Neural cell (in vitro differentiated cells): ENCODE measurements around the gene CEL. TPM values are rescaled to one million over a fixed set of nuclear protein-coding genes. Genes with fewer than 3 reads are reported as not detected.
"Not testable (repeated sequence)": the region's sequence is repeated elsewhere in the genome, so short reads cannot be mapped to it uniquely, and the experiment has no call there.

Source experiments
- H2AFZ ChIP-seq: fragments of 200-600, 300-800 bp; sonication (generic), shearing (Covaris generic); 2 replicates; pipeline ENCODE4 v1.6.0; 2014; ENCODE audit warnings: low read depth, mild to moderate bottlenecking, antibody characterized with exemption, low read length, moderate library complexity
- H3F3A ChIP-seq: fragments of 200-600 bp; shearing (Covaris generic); 2 replicates; pipeline ENCODE4 v1.6.1; 2016; ENCODE audit warnings: mild to moderate bottlenecking, moderate library complexity, mixed read lengths, antibody characterized with exemption, low read length; ENCODE audit not compliant: insufficient read depth, poor library complexity, severe bottlenecking
- H3K27ac ChIP-seq: fragments of 200-600, 300-800 bp; sonication (generic), shearing (Covaris generic); 2 replicates; pipeline ENCODE4 v1.5.1; 2014; ENCODE audit warnings: mild to moderate bottlenecking, low read length, moderate library complexity
- H3K27me3 ChIP-seq: fragments of 300-800, 200-600 bp; sonication (generic), shearing (Covaris generic); 2 replicates; pipeline ENCODE4 v1.6.0; 2014; ENCODE audit warnings: mild to moderate bottlenecking, low read depth, low read length, moderate library complexity; ENCODE audit not compliant: insufficient read depth
- H3K36me3 ChIP-seq: fragments of 300-800, 200-600 bp; sonication (generic), shearing (Covaris generic); 2 replicates; pipeline ENCODE4 v1.5.1; 2014; ENCODE audit warnings: mild to moderate bottlenecking, antibody characterized with exemption, low read length, moderate library complexity; ENCODE audit not compliant: insufficient read depth
- H3K4me2 ChIP-seq: fragments of 300-800, 200-600 bp; sonication (generic), shearing (Covaris generic); 2 replicates; pipeline ENCODE4 v1.6.0; 2014; ENCODE audit warnings: mild to moderate bottlenecking, low read length
- H3K4me3 ChIP-seq: fragments of 300-800, 200-600 bp; sonication (generic), shearing (Covaris generic); 2 replicates; pipeline ENCODE4 v1.5.1; 2014; ENCODE audit warnings: mild to moderate bottlenecking, low read length, moderate library complexity
- H3K79me2 ChIP-seq: fragments of 200-600 bp; shearing (Covaris generic); replicated peaks from 2 replicates; pipeline ENCODE4 v1.6.0; 2014; ENCODE audit warnings: mild to moderate bottlenecking, low read length, moderate library complexity; ENCODE audit not compliant: insufficient read depth
- H3K9ac ChIP-seq: fragments of 300-800, 200-600 bp; sonication (generic), shearing (Covaris generic); 2 replicates; pipeline ENCODE4 v1.6.1; 2016; ENCODE audit warnings: mild to moderate bottlenecking, low read length, mixed read lengths
- H3K9me2 ChIP-seq: fragments of 200-600 bp; shearing (Covaris generic); 2 replicates; pipeline ENCODE4 v1.6.1; 2016; ENCODE audit warnings: mild to moderate bottlenecking, low read length, mixed read lengths; ENCODE audit not compliant: insufficient read depth
- H3K9me3 ChIP-seq: fragments of 200-600, 300-800 bp; sonication (generic), shearing (Covaris generic); 2 replicates; pipeline ENCODE4 v1.6.1; 2016; ENCODE audit warnings: mild to moderate bottlenecking, mixed run types, low read length, moderate library complexity, mixed read lengths
- H4K20me1 ChIP-seq: fragments of 200-600 bp; shearing (Covaris generic); 2 replicates; pipeline ENCODE4 v1.6.1; 2016; ENCODE audit warnings: mild to moderate bottlenecking, mixed run types; ENCODE audit not compliant: insufficient read depth
- EP300 ChIP-seq: fragments of 450-650 bp; conservative IDR thresholded peaks from 2 replicates; pipeline ENCODE4 v1.6.1; 2014; ENCODE audit warnings: antibody characterized with exemption, mild to moderate bottlenecking, moderate library complexity; ENCODE audit not compliant: poor library complexity, severe bottlenecking
- EZH2 ChIP-seq: fragments of 200-600, 300-800 bp; shearing (Covaris generic), sonication (generic); IDR thresholded peaks from 2 replicates; pipeline ENCODE4 v1.6.1; 2014; ENCODE audit warnings: antibody characterized with exemption, low read length, borderline replicate concordance, mild to moderate bottlenecking; ENCODE audit not compliant: insufficient read depth, poor library complexity, severe bottlenecking
- MXI1 ChIP-seq: fragments of 450-650 bp; conservative IDR thresholded peaks from 2 replicates; pipeline ENCODE4 v1.6.1; 2014; ENCODE audit warnings: antibody characterized with exemption, mild to moderate bottlenecking; ENCODE audit not compliant: poor library complexity, severe bottlenecking
- POLR2AphosphoS5 ChIP-seq: IDR thresholded peaks from 2 replicates; pipeline ENCODE4 v1.6.1; 2012
- RAD21 ChIP-seq: fragments of 450-650 bp; conservative IDR thresholded peaks from 2 replicates; pipeline ENCODE4 v1.6.1; 2014; ENCODE audit warnings: antibody characterized with exemption, mild to moderate bottlenecking, moderate library complexity
- SMC3 ChIP-seq: fragments of 450-650 bp; conservative IDR thresholded peaks from 2 replicates; pipeline ENCODE4 v1.6.1; 2014; ENCODE audit warnings: antibody characterized with exemption, mild to moderate bottlenecking, moderate library complexity; ENCODE audit not compliant: poor library complexity
- TAF1 ChIP-seq: IDR thresholded peaks from 2 replicates; pipeline ENCODE4 v1.6.1; 2012; ENCODE audit warnings: low read depth
- polyA minus RNA-seq: library from RNA; depleted of rRNA, polyadenylated mRNA; stranded (reverse); fragments of >200 nt; gene quantifications from 2 replicates; pipeline ENCODE4 v1.2.3, GENCODE V29; 2014
- polyA plus RNA-seq: library from polyadenylated mRNA; depleted of rRNA; stranded (reverse); fragments of >200 nt; gene quantifications from 2 replicates; pipeline ENCODE4 v1.2.3, GENCODE V29; 2014
- TF ChIP-seq, protein P1 (sequence below): fragments of 450-650 bp; IDR thresholded peaks from 2 replicates; pipeline ENCODE4 v1.5.1; 2014; ENCODE audit warnings: antibody characterized with exemption, mild to moderate bottlenecking, moderate library complexity; ENCODE audit not compliant: poor library complexity, severe bottlenecking
- TF ChIP-seq, protein P2 (sequence below): IDR thresholded peaks from 2 replicates; pipeline ENCODE4 v1.6.1; 2012; ENCODE audit warnings: borderline replicate concordance

CEL gene
- polyA plus RNA-seq (0.95 and 2.7 TPM in 2 replicates), polyA minus RNA-seq (0.73 and 1.0 TPM in 2 replicates)

DNA sequence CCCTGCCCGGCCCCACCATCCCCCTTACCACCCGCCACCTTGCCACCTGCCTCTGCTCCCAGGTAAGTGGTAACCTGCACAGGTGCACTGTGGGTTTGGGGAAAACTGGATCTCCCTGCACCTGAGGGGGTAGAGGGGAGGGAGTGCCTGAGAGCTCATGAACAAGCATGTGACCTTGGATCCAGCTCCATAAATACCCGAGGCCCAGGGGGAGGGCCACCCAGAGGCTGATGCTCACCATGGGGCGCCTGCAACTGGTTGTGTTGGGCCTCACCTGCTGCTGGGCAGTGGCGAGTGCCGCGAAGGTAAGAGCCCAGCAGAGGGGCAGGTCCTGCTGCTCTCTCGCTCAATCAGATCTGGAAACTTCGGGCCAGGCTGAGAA lies at the start of gene CEL:
TSS of gene CEL (plus strand) at position 218 of the 382 bp plus-strand sequence. CDS start at position 240, 22 bp downstream.
- not testable (repeated sequence) for H3K27ac ChIP-seq, H2AFZ ChIP-seq

GRCh38 chr9:133014696-133015095 lies 47.1 kb upstream of the CEL start:
- Histone ChIP-seq H3K36me3 (no peaks in the 10 kb centered on the region), H4K20me1 (no peaks in the 10 kb centered on the region), H3K9me3 (peaks cover 5% of the 10 kb centered on the region), H3K79me2 (no peaks in the 10 kb centered on the region), H3F3A (no peaks in the 10 kb centered on the region), H3K27me3 (no peaks in the 10 kb centered on the region), H3K9ac (no peak overlapping the region), H2AFZ (no peak overlapping the region), H3K4me3 (no peak overlapping the region), H3K4me2 (no peak overlapping the region), H3K27ac (no peak overlapping the region), H3K9me2 (no peaks in the 10 kb centered on the region)
- no peak for TF ChIP-seq POLR2AphosphoS5
- no peak for TF ChIP-seq MXI1
- no peak for TF ChIP-seq EP300
- no peak for TF ChIP-seq RAD21
- TF ChIP-seq TAF1 = no peak
- TF ChIP-seq SMC3 = no peak
- no peak for TF ChIP-seq EZH2
- TF ChIP-seq, protein P1, sequence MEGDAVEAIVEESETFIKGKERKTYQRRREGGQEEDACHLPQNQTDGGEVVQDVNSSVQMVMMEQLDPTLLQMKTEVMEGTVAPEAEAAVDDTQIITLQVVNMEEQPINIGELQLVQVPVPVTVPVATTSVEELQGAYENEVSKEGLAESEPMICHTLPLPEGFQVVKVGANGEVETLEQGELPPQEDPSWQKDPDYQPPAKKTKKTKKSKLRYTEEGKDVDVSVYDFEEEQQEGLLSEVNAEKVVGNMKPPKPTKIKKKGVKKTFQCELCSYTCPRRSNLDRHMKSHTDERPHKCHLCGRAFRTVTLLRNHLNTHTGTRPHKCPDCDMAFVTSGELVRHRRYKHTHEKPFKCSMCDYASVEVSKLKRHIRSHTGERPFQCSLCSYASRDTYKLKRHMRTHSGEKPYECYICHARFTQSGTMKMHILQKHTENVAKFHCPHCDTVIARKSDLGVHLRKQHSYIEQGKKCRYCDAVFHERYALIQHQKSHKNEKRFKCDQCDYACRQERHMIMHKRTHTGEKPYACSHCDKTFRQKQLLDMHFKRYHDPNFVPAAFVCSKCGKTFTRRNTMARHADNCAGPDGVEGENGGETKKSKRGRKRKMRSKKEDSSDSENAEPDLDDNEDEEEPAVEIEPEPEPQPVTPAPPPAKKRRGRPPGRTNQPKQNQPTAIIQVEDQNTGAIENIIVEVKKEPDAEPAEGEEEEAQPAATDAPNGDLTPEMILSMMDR = no peak
- TF ChIP-seq, protein P2, sequence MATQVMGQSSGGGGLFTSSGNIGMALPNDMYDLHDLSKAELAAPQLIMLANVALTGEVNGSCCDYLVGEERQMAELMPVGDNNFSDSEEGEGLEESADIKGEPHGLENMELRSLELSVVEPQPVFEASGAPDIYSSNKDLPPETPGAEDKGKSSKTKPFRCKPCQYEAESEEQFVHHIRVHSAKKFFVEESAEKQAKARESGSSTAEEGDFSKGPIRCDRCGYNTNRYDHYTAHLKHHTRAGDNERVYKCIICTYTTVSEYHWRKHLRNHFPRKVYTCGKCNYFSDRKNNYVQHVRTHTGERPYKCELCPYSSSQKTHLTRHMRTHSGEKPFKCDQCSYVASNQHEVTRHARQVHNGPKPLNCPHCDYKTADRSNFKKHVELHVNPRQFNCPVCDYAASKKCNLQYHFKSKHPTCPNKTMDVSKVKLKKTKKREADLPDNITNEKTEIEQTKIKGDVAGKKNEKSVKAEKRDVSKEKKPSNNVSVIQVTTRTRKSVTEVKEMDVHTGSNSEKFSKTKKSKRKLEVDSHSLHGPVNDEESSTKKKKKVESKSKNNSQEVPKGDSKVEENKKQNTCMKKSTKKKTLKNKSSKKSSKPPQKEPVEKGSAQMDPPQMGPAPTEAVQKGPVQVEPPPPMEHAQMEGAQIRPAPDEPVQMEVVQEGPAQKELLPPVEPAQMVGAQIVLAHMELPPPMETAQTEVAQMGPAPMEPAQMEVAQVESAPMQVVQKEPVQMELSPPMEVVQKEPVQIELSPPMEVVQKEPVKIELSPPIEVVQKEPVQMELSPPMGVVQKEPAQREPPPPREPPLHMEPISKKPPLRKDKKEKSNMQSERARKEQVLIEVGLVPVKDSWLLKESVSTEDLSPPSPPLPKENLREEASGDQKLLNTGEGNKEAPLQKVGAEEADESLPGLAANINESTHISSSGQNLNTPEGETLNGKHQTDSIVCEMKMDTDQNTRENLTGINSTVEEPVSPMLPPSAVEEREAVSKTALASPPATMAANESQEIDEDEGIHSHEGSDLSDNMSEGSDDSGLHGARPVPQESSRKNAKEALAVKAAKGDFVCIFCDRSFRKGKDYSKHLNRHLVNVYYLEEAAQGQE = no peak

More for the DNA sequence above, at the start of gene CEL:
- H3K27me3 ChIP-seq, H3K4me2 ChIP-seq, H3K9ac ChIP-seq, H3F3A ChIP-seq, H3K4me3 ChIP-seq, H4K20me1 ChIP-seq, H3K36me3 ChIP-seq, H3K79me2 ChIP-seq, H3K9me2 ChIP-seq, H3K9me3 ChIP-seq: not testable (repeated sequence)
